8988T (cell line): ENCODE measurements around the gene SIGLEC1.

Experiments
- DNase-seq: peaks from one replicate; pipeline ENCODE4 v3.0.0; 2011

Gene SIGLEC1

GRCh38 chr20:3727401-3728021, 15.1 kb upstream of the SIGLEC1 start:
- DNase-seq = no peak

- DNase-seq = no peak
These were observed 12.0 kb upstream of the SIGLEC1 start for GRCh38 chr20:3724356-3724755.

DNA sequence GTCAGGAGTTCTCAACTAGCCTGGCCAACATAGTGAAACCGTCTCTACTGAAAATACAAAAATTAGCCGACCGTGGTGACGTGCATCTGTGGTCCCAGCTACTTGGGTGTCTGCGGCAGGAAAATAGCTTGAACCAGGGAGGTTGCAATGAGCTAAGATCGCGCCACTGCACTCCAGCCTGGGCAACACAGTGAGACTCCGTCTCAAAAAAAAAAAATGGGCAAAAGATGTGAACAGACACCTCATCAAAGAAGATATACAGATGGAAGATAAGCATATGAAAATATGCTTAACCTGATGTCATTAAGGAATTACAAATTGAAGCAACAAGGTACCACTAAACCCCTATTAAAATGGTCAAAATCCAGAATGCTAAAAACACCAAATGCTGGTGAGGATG, 10.9 kb upstream of the SIGLEC1 start:
- no peak for DNase-seq

GRCh38 chr20:3721912-3722311, 9.5 kb upstream of the SIGLEC1 start:
- DNase-seq = peak; percentile 1

DNA sequence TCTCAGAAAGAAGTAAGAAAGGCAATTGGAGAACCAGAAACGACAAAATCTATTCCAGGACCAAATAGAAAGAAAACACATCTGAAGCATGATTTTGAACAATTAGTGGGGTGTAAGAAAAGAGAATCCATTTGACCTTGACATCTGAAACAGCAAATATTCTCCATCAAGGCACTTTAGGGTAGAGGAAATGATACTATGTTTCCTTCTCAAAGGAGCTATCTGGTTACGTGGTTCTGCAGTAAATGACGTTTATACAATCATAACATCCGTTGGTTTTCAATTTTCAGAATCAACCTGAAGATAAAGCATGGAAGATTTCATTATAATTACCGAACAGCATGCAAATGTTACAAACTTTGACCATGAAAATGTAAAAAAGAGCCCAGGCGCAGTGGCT, 8.2 kb upstream of the SIGLEC1 start:
- peak; percentile 1 for DNase-seq

- DNase-seq = no peak
These were observed 7.7 kb upstream of the SIGLEC1 start for GRCh38 chr20:3720068-3720467.

GRCh38 chr20:3719046-3719445, 6.6 kb upstream of the SIGLEC1 start:
- DNase-seq = no peak

- peak; percentile 70 for DNase-seq
These were observed 3.9 kb upstream of the SIGLEC1 start for GRCh38 chr20:3716195-3716834.

- peak; percentile 1 for DNase-seq
These were observed 1.7 kb upstream of the SIGLEC1 start for GRCh38 chr20:3714092-3714491.

DNA sequence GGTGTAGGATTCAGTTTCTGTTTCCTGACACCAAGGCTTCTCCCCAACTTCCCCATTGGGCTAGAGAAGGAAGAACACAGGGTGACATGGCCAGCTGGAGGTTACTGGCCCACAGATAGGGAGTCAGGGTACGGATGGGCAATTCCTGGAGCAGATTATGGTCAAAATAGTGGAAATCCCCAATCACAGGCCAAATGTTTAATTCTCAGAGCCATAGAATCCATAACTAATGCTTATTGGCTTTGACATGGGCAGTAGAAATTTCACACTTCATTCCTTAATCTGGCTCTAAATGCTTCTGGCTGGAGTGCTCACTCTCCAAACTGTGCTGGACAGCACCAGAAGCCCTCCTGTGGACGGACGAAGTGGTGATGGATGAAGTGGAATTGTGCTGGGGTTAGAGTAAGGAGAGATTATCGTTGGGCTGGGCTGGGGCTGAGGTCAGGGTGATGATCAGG, 887 bp downstream of the SIGLEC1 start:
- DNase-seq = no peak

DNA sequence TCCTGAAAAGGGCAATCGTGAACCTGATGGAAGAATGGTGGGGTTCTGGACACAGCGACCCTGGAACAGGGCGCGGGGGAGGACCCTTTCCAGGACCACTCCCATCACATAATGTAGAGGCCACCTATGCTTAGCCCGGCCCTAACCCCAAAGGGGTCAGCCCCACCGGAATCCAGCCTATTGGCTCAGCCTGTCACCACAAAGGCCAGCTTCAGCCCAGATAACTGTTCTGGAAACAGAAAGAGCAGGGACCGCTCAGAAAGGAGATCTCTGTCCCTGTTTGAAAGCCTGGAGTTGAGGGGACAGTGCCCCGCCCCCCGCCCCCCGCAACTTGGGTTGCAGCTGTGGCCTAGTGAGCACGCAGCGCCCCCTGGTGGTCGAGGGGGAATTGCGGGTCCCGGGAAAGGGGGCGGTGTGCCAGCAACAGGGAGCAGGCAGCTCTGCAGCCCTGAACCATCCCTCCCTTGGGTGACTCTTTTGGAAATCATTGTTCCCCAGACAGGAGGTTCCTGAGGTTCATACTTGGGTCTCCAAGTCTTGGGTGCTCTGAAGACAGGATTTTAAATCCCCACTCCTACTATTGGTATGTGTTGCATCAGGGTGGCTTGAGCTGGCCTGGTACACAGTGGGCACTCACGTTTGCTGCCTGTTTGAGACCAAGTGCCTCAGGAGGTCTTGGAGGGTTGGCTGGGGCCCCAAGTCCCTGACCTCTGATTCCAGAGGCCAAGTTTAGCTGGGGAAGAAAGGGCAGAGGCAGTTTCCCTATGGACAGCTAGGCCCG, 1.5 kb downstream of the SIGLEC1 start:
- DNase-seq = peak; percentile 90

- DNase-seq = peak; percentile 41
These were observed 2.4 kb downstream of the SIGLEC1 start for GRCh38 chr20:3710011-3710466.

DNA sequence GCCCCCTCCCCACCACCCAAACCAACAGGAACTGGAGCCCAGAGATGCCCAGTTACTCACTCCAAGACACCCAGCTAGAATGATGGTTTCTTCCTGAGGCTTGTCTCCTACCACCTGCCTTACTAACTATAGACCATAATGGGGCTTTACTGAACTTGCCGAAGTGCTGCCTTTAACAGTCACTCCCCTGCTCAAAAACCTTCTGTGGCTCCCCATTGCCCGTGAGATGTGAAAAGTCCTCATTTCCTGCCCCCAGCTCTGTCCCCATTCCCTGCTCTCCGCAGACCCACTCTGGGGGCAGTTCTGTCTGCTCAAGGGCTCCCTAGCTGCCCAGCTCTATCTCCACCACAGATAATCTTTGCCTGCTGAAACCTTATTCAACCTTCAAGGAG, 4.9 kb downstream of the SIGLEC1 start:
- DNase-seq = peak; percentile 7

- peak; percentile 6 for DNase-seq
These were observed 5.5 kb downstream of the SIGLEC1 start for GRCh38 chr20:3706774-3707507.

- peak; percentile 2 for DNase-seq
These were observed 6.2 kb downstream of the SIGLEC1 start for GRCh38 chr20:3705970-3706739.

DNA sequence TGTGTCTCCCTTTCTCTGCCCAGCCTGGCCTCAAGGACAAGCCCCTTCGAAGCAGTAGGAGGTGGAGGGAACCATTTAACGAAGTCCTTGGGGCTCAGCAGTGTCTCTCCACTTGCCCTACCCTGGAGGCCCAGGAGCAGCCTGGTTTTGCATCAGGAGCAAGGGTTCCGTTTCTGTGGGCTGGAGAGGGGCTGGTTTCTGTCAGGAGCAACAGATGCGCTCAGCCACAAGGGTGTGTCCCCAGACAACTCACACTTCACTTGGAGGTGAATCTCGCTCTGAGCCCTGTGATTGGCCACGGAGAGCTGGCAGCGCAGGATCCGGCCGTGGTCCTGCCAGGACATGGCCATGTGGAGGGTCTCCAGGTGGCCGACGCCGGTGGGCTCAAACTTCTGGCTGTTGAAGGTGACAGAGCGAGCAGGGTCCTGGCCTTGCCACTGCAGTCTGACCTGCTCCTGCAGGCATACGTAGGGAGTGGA, 6.9 kb downstream of the SIGLEC1 start:
- peak; percentile 6 for DNase-seq

DNA sequence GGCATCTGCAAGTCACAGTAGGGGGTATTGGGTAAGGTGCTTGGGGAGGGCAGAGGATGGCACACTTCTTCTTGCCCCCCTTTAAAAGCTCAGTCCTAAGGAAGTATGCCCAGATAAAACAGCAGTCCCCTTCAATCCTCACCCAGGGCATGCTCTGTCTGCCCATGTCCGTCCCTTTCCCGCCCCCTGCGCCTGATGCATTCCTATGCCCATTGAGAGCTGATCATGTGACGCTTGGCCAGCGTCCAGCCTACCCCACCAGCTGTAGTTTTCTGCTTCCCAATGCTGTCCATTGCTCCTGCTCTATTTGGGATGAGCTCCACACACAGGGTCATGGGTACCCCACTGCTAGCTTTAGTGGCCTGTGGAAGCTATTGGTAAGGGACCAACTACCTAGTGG, 8.3 kb downstream of the SIGLEC1 start:
- DNase-seq = peak; percentile 6

DNA sequence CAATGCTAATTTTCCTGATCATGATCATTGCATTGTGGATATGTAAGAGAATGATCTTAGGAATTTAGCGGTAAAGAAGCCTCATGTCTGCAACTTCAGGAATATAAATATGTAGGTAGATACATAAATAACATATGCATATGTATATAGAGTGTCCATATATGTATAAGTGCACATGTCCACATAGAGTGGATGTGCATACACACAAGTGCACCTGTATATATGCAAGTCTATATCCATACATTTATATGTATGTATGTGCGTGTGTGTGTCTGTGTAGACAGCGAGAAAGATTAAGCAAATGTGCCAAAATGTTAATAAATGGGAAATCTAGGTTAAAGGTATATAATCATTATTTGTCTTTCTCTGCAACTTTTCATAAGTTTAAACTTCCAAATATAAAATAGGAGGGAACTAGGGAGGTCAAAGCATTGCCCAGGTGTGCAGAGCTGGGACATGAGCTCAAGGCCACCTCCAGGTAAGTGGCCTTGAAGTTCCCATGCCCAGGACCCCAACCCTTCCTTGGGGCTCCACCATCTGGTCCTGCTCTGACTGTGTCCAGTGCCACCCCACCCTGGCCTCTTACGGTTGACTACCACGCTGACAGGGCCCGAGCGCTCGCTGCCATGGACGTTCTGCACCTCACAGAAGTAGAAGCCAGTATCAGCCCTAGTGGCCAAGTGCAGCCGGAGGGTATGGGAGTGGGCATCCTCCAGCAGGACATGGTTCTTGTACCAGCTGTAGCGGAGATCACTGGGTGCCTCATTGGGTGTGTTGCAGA, 9.6 kb downstream of the SIGLEC1 start:
- DNase-seq = peak; percentile 12

DNA sequence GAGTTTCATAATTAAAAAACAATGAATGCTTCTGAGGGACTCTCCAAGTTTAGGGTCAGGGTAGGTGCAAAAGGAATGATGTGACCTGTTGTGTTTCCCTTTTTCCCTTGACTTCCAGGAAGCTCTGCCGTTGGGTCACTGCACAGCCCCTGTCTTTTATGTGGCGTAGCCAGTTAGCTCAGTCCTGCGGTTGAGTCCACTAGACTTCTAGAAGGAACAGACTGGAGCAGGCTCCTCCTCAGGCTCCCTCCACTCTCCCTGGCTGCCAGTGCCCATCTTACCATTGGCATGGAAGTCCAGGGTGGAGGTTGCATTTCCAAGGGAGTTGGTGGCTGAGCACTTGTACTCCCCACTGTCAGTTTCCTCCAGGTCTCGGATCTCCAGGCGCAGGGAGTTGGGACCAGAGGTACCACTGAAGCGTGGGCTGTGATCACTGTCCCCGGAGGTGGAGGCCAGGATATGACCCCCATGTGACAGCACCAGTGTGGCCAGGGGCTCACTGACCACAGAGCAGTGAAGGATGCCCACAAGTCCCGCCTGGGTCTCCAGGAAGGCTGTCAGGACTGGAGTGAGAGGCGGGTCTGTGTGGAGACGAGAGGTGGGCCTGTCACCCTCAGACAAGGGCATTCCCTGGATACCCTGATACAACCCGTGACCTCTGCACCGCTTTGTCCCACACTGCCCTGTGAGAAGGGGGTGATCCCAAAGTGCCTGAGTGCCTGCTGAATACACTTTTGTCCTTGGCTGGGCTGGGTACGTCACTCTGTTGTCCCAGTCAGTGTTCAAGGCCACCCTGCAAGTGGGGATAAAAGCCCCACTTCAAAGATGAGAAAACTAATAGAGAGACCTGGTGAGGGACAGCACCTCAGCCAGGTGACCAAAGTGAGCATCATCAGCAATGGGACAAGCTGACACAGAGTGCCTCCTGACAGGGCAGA, 11.1 kb downstream of the SIGLEC1 start:
- peak; percentile 4 for DNase-seq

GRCh38 chr20:3699037-3699436, 13.4 kb downstream of the SIGLEC1 start:
- DNase-seq = peak; percentile 6
